ENCODE measurements around the gene SLIT1.

The SLIT1 gene

DNA sequence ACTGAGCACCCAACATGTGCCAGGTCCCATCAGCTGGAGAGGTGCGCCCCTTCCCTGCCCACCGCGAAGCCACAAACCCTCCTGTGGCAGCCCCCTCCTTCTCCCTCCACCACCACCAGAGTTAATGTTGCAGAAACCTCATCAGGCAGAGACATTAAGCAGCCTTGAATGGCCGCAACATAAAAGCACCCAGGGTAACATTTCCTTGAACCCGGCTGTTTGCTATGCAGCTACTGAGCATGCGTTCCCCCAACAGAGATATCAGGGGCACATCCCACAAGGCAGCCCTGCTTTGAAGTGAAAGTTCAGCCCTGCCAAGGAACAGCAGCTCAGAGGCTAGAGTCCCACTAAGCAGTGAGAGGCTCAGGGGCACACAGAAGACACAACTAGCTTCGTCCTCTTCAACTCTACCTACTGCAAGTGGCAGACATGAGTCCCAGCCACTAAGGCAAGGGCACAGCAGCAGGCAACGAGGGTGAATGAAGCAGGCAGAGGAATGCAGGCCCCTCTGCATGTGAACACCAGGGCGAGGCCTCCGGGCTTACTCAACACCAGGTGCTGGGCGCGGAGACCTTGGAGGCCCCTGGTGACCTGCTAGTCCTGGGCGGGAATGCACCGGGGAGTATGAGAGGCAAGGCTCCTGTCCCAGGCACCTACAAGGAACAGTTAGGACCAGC, 107.4 kb downstream of the SLIT1 start:
- no peak for DNase-seq

DNA sequence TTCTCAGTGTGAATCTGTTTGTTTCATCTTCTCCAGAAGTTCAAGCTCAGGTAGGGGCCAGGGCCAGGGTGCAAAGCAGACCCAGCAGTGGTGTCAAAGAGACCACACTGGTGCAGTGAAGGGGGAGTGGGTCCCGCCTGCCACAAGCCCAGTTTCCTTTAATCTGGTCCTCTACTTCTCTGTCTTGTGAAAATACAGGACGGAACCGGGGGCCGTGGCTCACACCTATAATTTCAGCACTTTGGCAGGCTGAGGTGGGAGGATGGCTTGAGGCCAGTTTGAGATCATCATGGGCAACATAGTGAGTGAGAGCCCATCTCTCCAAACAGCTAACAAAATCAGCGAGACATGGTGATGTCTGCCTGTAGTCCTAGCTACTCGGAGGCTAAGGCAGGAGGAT, 109.0 kb downstream of the SLIT1 start:
- DNase-seq = no peak

DNA sequence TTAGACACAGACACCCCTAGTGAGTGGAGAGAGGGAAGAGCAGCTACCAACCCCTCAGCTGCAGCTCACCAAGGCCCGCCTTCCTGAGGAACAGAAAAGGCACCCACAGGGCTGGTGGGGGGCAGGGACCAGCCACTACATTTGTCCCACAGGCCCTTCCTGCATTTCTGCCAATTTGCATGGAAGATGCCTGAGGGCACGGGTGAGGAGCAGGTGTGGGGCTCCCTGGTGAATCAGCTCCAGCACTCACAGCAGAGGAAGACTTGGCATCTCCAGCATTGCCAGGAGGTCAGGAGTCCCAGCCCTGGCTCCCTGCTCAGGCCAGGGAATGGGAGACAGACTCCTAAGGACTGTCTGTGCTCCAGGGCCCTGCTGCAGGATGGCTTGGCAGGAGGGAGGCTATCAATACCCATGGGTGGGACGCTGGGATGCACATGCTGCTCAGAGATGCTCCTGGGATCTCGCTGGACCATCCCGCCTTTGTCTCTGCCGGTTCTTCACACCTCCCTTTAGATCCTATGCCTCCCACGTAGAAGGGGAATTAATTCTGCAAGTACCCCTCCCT, 109.7 kb downstream of the SLIT1 start:
- DNase-seq = no peak

DNA sequence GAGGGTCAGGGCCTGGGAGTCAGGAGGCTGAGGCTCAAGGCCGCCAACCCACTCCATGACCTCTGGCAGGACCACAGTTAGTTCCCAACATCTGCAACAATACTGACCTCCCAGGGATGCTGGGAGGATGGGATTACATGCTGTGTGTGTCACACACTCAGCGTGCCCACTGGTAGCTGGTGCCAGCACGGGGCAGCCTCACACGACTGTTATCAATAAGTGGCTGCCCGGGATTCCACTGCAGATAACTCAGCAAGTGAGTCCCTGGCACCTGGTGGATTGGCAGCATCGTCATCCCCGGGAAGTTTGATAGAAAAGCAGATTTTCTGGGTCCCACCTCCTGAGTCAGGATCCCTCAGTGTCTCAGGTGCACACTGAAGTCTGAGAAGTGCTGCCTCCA, 110.3 kb downstream of the SLIT1 start:
- no peak for DNase-seq

DNA sequence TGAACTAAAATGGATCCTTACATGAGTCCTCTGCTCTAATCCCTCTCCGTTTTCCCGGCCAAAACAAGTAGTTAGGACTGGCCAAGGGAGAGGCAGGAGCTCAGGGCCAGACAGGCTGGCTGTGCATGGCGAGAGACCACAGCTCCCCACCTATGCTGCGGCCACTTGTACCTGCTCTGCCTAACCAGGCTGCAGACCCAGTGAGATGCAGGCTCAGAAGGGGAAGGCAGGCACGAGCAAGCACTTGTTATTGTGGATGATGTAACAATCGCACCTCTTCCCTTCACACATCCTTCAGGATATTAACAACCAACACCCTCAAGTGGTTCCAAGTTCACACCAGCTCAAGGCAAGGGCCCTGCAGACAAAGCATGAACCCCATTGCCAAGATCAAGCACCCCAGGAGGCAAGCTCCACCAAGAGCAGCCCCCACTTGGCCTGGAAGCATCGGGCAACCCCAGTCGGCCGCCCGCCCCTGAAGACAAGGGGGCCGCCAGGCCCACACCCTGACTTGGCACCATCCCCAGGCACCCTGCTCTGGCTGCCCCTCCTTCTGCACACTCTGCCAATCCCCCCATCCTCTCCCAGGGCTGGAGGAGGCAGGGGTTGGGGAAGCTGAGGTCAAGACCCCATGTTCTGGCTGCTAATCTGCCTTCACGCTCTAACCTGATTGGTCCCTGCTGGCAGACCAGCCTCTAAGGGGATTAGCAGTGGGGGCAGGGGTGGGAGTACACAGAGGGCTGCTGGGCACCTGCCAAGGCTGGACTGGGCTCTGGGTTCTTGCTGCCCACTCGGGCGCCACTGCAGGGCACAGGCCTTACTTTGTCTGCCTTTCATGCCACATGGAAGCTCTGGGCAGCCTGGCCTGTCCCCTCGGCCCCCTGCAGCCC, 111.3 kb downstream of the SLIT1 start:
- DNase-seq = no peak

DNA sequence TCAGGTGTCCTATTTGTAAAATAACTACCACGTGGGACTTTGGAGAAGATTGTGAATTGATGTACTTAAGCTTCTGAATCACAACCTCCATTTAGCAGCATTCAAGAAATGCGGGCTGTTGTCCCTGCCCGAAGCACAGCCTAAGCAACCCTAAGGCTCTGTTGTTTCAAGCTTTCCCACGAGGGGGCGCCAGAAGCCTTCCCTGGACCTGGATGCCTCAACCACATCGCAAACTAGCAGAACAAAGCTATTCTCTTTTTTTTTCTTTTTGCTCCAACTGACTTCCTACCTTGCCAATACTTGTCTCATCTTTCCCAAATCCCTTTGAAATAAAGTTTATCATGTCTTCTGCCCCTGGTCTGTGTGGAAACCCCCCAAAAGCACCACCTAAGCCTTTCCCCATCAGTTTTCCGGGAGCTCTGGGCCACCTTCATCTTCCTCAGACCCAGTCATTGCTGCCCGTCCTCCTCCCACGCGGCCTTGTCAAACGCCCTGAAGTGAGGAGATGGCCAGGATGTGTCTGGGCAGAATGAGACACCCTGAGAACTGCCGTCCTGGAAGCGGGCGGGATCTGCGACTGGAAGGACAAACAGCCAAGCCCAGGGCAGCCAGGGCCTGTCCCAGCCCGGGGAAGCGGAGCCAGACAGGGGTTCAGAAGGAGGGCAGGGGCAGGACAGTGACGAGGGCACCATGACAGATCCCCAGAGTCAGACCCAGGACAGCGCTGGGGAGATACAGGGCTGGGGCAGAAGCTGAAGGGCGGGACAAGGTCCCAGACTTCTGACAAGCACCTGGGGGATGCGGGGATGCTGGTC, 112.7 kb downstream of the SLIT1 start:
- DNase-seq = peak; percentile 66

DNA sequence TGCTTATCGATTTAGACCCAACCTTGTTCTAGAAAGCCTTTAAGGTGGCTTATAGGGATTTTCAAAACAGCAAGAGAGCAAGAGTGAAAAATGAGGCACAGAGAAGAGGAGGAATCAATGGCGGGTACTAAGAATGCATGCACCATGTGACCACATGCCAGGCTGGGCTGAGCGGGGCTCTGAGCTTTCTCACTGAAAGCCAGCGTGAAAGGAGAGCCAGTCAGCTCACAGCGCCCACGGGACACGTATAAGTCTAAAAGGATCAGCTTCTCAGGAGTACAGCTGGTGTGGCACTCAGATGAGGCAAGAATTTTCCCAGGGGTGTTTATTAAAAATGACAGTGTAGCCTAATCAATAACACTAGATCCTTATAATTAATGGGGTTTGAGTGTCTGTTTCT, 114.3 kb downstream of the SLIT1 start:
- no peak for DNase-seq

DNA sequence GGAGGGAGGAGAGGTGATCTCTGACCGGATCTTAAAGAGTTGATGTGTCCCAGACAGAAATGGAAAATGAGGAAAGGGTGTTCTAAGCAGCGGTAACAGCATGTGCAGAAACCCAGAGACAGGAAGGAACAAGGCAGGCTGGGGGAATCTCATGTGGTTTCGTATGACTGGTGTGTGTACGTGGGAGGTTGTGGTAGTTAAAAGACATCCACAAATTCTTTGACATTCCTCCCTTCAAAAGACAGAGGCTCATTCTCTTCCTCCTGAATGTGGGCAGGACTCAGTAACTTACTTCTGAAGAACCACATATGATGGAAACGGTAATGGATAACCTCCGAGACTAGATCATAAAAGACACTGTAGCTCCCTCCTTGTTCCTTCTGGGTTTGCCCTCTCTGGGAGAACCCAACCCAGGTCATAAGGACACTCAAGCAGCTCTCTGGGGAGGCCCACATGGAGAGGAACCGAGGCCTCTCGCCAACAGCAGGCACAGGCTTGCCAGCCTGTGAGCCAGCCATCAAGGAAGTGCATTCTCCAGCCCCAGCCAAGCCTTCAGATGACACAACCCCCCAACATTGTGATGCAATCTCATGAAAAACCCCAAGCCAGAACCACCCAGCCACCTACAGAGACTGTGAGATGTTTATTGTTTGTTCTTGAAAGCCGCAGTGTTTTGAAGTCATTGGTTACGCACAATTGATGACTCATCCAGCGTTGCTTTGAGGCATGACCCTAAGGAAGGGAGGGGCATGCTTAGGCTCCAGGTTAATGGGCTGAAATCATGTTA, 116.0 kb downstream of the SLIT1 start:
- DNase-seq = peak; percentile 13

DNA sequence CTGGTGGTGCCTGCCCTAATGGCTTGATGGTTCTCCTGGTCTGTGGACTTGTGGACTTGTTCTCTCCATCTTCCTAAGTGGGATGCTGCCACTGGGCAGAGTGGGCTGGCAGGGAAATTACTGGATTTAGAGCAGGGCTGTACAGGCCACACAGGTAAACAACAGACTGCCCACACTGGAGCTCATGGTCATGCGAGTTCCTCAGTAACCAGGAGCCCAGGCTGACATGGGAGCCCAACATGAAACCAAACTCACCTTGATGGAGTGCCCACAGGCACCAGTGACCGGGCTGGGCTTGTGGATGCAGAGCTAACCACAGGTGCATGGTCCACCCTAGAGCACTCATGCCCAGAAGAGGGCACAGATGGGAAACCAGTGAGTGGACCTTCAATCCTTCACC, 116.7 kb downstream of the SLIT1 start:
- DNase-seq = no peak

DNA sequence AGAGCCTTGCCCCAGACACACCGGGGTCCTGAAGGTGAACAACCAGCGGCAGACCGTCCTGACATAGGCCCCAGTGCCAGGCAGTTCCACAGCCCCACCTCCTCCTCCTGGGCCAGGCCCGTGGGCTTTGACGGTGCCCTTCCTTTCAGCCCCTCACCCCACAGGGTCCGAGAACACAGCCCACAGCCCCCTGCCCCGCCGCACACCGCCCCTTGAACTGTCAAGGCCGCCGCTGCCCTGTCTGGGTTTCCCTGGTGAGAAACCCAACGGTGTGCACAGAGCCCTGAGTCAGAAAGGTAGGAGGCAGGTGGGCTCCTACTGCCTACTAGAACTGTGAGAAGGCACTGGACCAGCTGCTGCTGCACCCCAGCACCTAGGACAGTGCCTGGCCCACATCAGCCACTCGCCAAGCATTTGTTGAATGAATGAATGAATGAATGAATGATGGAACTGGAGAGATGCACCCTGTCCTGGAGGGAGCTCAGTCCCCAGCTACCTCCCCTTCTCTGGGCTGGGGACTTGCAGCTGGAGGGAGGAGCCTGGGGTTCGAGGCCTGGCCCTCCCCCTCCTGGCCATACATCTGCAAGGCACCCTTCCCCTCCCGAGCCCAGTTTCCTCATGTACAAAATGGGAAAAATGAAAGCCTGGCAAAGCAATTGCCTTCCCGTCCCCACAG, 117.9 kb downstream of the SLIT1 start:
- no peak for DNase-seq

DNA sequence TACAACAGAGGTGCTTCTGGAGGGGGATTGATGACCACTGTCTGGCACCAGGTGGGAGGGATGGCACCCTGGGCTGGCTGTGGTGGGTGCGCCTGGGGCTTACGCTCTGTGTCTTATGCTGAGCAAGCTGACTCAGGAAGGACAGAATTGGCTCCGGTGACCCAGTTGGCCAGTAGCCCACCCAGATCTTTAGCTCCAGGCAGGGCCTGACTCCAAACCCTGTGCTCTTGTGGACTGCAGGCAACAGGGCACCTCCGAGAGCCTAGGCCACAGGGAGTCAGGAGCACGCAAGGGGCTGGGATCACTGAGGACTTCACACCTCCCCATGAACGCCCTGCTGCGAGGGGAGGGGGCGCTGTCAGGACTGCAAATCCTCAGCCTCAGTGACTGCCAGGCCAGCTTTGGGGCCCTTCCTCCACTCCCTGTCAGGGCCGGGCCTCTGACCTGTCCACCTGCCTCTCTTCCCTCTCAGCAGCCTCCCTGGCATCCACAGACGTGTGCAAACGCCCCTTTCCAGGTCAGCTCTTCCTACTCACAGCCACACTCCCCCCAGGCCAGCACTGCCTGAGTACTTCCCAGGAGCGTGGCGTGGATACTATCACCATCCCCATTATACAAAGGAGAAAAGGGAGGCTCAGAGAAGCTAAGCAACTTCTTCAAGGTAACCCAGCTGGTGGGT, 118.7 kb downstream of the SLIT1 start:
- DNase-seq = no peak

DNA sequence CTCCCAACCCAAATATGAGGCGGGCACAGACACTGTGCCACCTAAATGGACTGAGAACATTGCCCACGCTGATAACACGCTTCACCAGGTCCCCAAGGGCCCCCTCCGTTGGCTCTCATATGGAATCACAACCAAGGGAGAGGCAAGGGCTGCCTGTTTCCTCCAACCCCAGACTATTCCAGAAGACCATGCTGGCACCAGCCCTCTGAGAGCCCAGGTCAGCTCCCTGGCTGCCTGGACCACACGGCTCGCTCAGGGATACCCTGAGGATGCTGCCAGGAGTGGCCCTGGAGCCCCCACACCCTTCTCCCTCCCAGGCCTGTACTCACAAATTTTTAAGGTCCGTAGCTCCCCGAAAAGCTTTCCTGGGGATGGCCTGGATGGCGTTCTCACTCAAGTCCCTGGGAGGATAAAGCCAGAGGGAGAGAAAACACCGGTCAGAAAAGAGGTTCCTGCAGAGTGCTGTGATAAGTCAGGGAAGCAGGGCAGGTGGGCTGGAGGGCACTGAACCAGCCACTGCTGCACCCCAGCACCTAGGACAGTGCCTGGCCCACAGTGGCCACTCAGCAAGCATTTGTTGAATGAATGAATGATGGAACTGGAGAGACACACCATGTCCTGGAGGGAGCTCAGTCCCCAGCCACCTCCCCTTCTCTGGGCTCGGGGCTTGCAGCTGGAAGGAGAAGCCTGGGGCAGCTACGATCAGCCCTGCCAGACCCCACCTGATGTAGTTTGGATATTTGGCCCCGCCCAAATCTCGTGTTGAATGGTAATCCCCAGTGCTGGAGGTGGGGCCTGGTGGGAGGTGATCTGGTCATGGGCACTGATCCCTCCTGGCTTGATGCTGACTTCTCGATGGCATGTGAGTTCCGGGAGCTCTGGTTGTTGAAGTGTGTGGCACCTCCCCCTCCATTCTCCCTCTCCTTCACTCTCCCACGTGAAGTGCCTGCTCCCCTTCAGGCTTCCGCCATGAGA, 119.8 kb downstream of the SLIT1 start:
- DNase-seq = no peak

DNA sequence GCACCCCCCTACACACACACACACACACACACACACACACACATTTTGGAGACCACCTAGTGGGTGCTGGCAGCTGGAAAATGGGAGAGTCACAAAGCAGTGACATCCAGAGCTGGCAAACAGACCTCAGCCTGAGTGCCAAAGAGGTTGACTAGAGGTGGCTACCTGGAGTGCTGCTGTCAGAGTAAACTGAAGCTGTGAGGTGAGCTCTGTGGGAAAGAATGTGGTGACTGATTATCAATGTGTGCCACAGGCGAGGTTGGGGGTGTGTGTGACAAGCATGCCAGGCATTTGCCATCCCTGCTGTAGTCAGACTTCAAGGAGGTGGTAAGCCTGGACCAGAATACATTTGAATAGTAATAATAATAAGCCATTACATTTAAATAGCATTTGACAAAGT, 120.6 kb downstream of the SLIT1 start:
- no peak for DNase-seq

DNA sequence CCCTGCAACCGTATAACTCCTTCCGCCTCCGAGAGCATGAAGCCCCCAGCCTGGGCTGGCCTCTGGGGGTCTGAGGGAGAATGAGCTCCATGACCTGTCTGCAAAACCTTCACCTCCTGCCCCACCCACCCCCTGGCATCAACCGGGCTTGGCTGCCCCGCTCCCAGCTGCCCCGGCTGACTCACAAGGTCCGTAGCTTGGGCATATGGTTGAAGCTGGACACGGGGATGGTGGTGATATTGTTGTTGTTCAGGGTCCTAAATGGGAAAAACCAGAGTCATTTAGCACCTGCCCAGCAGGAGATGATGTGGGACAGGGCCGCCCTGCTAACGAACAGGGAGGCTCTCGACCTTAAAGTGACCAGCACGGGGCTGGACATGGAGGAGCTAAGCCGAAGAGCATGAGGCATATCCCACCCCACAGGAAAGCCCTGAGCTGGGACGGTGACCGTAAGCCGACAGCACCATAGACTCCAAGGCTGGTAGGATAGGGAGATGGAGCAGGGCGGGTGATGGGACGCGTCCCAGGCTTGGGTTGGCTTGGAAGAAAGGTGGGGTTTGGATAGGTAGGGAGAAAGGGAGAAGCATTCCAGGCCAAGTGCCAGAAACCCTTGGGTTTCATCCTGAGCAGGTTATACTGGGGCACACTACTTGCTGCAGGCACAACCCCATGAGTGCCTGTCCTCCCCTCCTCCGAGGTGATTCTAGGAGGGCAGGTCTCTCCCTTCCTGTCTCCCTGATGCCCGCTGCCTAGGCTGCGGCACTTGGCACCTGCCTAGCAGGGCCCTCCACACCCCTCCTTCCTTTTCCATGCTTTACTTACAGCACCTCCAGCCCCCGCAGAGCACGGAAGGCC, 121.5 kb downstream of the SLIT1 start:
- no peak for DNase-seq

DNA sequence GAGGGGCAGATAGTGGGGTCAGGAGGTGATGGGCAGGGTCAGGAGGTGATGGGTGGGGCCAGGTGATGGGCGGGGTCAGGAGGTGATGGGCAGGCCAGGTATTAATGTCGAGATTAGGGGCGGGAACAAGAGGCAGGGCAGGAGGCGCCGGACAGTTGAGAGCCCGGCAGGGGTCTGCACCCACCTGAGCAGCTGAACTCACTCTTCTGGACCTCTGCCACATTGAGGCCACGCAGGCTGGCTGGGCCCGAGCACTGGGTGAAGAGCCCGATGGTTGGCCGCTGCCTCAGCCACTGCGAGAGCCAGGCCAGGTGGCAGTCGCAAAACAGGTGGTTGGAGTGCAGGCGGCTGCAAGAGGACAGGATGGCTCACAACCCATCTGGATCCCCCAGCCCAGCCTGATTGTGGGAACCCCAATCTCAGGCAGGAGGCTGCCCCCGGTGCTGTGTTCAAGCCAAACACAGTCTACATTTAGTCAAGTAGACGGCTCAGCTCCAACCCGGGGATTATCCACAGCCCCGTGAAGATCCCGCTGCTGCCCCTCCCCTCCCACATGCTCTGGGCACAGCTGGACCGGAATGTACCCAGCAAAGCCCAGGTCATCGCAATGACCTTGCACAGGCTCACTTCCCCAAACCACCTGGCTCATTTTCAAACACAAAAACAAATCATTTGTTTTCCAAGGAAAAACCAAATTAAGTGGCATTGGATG, 122.3 kb downstream of the SLIT1 start:
- DNase-seq = no peak

DNA sequence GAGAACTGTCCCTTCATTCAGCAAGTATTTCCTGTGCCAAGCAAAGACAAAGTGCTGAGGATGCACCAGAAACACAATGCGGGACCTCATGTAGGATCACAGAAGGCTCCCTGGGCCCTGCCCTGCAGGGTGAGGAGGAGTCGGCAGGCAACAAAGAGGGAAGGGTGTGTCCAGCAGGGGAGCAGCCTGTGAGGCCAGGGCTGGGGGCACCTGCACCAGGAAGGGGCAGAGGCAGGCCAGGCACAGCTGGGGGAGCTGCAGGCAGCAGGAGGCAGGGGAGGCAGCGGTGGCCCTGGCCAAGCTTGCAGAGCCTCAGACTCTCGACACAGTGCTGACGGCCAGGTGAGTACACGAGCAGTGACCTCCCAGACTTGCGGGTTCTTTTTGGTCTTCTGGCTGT, 123.3 kb downstream of the SLIT1 start:
- no peak for DNase-seq

DNA sequence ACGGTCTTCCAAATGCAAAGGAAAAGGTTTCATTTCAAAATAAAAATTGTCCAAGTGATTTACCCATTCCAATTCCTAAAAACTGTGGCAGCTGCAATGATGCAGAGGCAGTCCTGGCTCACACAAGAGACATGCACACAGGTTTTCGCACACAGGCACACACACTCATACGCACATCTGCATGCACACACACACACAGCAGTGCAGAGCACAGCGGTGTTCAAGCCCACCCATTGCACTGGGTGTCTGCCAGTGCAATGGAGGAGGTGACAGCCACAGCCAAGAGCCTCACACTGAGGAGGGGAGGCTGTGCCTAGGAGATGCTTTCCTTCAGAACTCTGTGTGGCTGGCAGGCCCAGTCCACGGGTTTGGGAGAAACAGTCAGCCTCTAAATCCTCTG, 123.7 kb downstream of the SLIT1 start:
- DNase-seq = no peak

DNA sequence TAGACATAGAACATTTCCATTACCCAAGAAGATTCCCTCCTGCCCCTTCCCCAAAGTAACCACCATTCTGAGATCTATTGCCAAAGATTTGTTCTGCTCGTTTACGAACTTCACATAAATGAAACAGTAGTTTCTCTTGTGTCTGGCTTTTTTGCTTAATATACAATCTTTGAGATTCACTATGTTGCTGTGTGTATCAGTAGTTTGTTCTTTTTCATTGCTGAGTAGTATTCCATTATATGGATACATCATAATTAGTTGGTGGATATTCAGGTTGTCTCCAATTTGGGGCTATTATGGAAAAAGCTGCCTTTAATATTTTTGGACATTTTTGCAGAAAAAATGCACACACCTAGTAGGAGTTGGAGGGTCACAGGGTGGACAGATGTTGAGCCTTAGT, 124.3 kb downstream of the SLIT1 start:
- no peak for DNase-seq

Data from fibroblast of skin of back (primary cell).